ENCODE results near the gene GPRC5B. TPM values are rescaled to one million over a fixed set of nuclear protein-coding genes. Genes with fewer than 3 reads are reported as not detected.

GPRC5B gene
- total RNA-seq, 4 donors from 2014 or later, result 14.1 to 29.4 (median 21.4) TPM

- Histone ChIP-seq H3K36me3 (peaks cover 0 to 2% (median 0%) of the 10 kb centered on the region in 4 donors), H3K4me1 (no peaks in the 10 kb centered on the region), H3K9me3 (no peaks in the 10 kb centered on the region), H3K27me3 (no peaks in the 10 kb centered on the region), H3K4me3 (no peak overlapping the region), H3K27ac (replicated peaks in 1 of 4) (no peak overlapping the region)
- no peak for DNase-seq (ENCODE audit: extremely low spot score)
- TF ChIP-seq EP300 (IDR thresholded peaks at IDR 0.05) (no peak), POLR2AphosphoS5 (IDR thresholded peaks at IDR 0.05) (no peak), POLR2A (IDR thresholded peaks at IDR 0.05; ENCODE audit: low read depth) (no peak)
- TF ChIP-seq, protein P1, sequence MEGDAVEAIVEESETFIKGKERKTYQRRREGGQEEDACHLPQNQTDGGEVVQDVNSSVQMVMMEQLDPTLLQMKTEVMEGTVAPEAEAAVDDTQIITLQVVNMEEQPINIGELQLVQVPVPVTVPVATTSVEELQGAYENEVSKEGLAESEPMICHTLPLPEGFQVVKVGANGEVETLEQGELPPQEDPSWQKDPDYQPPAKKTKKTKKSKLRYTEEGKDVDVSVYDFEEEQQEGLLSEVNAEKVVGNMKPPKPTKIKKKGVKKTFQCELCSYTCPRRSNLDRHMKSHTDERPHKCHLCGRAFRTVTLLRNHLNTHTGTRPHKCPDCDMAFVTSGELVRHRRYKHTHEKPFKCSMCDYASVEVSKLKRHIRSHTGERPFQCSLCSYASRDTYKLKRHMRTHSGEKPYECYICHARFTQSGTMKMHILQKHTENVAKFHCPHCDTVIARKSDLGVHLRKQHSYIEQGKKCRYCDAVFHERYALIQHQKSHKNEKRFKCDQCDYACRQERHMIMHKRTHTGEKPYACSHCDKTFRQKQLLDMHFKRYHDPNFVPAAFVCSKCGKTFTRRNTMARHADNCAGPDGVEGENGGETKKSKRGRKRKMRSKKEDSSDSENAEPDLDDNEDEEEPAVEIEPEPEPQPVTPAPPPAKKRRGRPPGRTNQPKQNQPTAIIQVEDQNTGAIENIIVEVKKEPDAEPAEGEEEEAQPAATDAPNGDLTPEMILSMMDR (IDR thresholded peaks at IDR 0.05), result no peak
- intact Hi-C loops (cut with DNase I), result no loop called here
- WGBS, result 93% methylated on average over 2 of the region's 2 CpGs
Measured at GRCh38 chr16:19822533-19822932, 62.1 kb downstream of the GPRC5B start.

- intact Hi-C loops (cut with DNase I), result no loop called here
- Histone ChIP-seq H3K27me3 (no peaks in the 10 kb centered on the region), H3K9me3 (peaks cover 0 to 5% (median 0%) of the 10 kb centered on the region in 4 donors), H3K36me3 (no peaks in the 10 kb centered on the region), H3K4me1 (no peaks in the 10 kb centered on the region), H3K27ac (replicated peaks in 1 of 4) (no peak overlapping the region), H3K4me3 (no peak overlapping the region)
- TF ChIP-seq EP300 (IDR thresholded peaks at IDR 0.05), result no peak
- TF ChIP-seq, protein P1 (IDR thresholded peaks at IDR 0.05), result no peak
- TF ChIP-seq POLR2A (IDR thresholded peaks at IDR 0.05; ENCODE audit: low read depth), result no peak
- no peak for TF ChIP-seq POLR2AphosphoS5 (IDR thresholded peaks at IDR 0.05)
- no peak for DNase-seq (ENCODE audit: extremely low spot score)
- WGBS, result 89% methylated on average over 7 of the region's 7 CpGs
Measured at GRCh38 chr16:19817875-19818274, 66.8 kb downstream of the GPRC5B start.

GRCh38 chr16:19817122-19817521 is 67.5 kb downstream of the GPRC5B start:
- intact Hi-C loops (cut with DNase I), result no loop called here
- H3K36me3 ChIP-seq, result no peaks in the 10 kb centered on the region
- H3K27ac ChIP-seq (replicated peaks in 1 of 4), result no peak overlapping the region
- no peak overlapping the region for H3K4me3 ChIP-seq
- no peaks in the 10 kb centered on the region for H3K4me1 ChIP-seq
- no peak for DNase-seq (ENCODE audit: extremely low spot score)
- 88% methylated on average over 3 of the region's 3 CpGs for WGBS
- H3K27me3 ChIP-seq, result no peaks in the 10 kb centered on the region
- peaks cover 0 to 9% (median 0%) of the 10 kb centered on the region in 4 donors for H3K9me3 ChIP-seq
- TF ChIP-seq POLR2AphosphoS5 (IDR thresholded peaks at IDR 0.05) (no peak), EP300 (IDR thresholded peaks at IDR 0.05) (no peak), POLR2A (IDR thresholded peaks at IDR 0.05; ENCODE audit: low read depth) (no peak)
- TF ChIP-seq, protein P1 (IDR thresholded peaks at IDR 0.05), result no peak

GRCh38 chr16:19815418-19815817 is 69.2 kb downstream of the GPRC5B start:
- intact Hi-C loops (cut with DNase I), result no loop called here
- Histone ChIP-seq H3K27me3 (no peaks in the 10 kb centered on the region), H3K9me3 (peaks cover 0 to 9% (median 0%) of the 10 kb centered on the region in 4 donors), H3K4me1 (peaks cover 0 to 3% (median 0%) of the 10 kb centered on the region in 4 donors), H3K36me3 (no peaks in the 10 kb centered on the region), H3K4me3 (no peak overlapping the region), H3K27ac (replicated peaks in 1 of 4) (no peak overlapping the region)
- DNase-seq (ENCODE audit: extremely low spot score), result no peak
- 92% methylated on average over 2 of the region's 2 CpGs for WGBS
- TF ChIP-seq POLR2AphosphoS5 (IDR thresholded peaks at IDR 0.05), result no peak
- no peak for TF ChIP-seq POLR2A (IDR thresholded peaks at IDR 0.05; ENCODE audit: low read depth)
- no peak for TF ChIP-seq EP300 (IDR thresholded peaks at IDR 0.05)
- TF ChIP-seq, protein P1 (IDR thresholded peaks at IDR 0.05), result no peak

DNA sequence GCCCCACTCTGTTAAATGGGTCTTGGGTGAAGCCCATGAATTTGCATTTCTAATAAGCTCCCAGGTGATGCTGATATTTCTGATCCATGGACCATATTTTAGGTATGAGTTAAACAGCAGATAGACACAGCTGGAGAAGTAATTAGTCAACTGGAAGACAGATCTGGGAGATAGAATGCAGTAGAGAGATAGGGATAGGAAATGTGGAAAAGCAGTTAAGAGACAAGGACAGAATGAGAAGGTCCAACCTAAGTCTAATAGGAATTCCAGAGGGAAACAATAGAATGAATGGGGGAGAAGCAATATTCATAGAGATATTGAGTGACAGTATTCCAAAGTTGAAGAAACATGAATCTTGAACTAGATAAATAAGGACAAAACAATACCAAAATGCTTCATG is 71.7 kb downstream of the GPRC5B start:
- Histone ChIP-seq H3K27ac (replicated peaks in 1 of 4) (no peak overlapping the region), H3K4me1 (peaks cover 4 to 8% (median 5%) of the 10 kb centered on the region in 4 donors), H3K27me3 (no peaks in the 10 kb centered on the region), H3K9me3 (peaks cover 0 to 9% (median 0%) of the 10 kb centered on the region in 4 donors), H3K4me3 (no peak overlapping the region), H3K36me3 (no peaks in the 10 kb centered on the region)
- no peak for TF ChIP-seq POLR2AphosphoS5 (IDR thresholded peaks at IDR 0.05)
- TF ChIP-seq, protein P1 (IDR thresholded peaks at IDR 0.05), result no peak
- no peak for TF ChIP-seq EP300 (IDR thresholded peaks at IDR 0.05)
- TF ChIP-seq POLR2A (IDR thresholded peaks at IDR 0.05; ENCODE audit: low read depth), result no peak
- no peak for DNase-seq (ENCODE audit: extremely low spot score)
- intact Hi-C loops (cut with DNase I), result no loop called here
